Measurements from ENCODE around the gene KNTC1.
"Not testable (repeated sequence)": the region's sequence is repeated elsewhere in the genome, so short reads cannot be mapped to it uniquely, and the experiment has no call there.

Gene KNTC1, protein sequence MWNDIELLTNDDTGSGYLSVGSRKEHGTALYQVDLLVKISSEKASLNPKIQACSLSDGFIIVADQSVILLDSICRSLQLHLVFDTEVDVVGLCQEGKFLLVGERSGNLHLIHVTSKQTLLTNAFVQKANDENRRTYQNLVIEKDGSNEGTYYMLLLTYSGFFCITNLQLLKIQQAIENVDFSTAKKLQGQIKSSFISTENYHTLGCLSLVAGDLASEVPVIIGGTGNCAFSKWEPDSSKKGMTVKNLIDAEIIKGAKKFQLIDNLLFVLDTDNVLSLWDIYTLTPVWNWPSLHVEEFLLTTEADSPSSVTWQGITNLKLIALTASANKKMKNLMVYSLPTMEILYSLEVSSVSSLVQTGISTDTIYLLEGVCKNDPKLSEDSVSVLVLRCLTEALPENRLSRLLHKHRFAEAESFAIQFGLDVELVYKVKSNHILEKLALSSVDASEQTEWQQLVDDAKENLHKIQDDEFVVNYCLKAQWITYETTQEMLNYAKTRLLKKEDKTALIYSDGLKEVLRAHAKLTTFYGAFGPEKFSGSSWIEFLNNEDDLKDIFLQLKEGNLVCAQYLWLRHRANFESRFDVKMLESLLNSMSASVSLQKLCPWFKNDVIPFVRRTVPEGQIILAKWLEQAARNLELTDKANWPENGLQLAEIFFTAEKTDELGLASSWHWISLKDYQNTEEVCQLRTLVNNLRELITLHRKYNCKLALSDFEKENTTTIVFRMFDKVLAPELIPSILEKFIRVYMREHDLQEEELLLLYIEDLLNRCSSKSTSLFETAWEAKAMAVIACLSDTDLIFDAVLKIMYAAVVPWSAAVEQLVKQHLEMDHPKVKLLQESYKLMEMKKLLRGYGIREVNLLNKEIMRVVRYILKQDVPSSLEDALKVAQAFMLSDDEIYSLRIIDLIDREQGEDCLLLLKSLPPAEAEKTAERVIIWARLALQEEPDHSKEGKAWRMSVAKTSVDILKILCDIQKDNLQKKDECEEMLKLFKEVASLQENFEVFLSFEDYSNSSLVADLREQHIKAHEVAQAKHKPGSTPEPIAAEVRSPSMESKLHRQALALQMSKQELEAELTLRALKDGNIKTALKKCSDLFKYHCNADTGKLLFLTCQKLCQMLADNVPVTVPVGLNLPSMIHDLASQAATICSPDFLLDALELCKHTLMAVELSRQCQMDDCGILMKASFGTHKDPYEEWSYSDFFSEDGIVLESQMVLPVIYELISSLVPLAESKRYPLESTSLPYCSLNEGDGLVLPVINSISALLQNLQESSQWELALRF (N-terminal part only)

DNA sequence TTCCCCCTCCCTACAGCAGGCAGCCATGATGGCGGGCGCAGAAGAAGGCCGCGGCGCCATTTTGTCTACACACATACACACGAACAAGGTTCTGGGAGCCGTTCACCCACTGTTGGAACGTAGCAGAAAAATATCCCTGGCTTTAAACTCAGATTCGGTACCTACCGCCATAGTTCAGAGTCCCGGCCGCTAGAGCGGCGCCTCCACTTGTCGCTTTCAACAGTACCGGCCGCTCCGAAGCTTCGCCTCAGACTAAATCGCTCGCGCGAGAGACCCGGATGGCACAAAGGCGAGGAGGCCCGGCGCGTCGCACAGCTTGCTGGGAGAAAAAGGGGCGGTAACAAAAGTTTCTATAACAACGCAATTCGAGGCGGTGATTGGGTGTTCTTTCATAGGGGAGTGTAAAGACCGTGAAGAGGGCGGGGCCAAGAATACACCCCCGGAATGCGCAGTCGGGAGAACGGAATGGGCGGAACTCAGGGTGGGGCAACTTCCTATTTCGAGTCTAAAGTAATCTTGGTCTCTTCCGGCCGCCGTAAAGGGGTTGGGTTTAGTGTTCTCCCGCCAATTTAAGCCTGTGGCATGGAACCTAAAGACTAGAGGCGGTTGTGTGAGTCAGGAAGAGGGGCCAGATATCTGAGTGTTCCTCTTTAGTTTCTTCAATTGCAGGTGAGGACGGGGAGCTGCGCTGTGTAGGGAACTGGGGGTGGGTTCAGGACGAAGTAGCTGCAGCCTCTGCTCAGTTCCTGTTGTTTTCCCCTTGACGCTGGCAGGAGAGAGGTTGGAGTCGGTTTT is at the start of gene KNTC1, which contains the start of gene RSRC2:
Gene KNTC1 (plus strand): TSS at position 567 of the 795 bp plus-strand sequence. CDS start 2,815 bp downstream, outside the sequence.
Gene RSRC2 (minus strand): TSS at position 254 of the 795 bp plus-strand sequence. CDS start 83 bp downstream, at position 171.
- DNase-seq: peak; percentile 100

DNA sequence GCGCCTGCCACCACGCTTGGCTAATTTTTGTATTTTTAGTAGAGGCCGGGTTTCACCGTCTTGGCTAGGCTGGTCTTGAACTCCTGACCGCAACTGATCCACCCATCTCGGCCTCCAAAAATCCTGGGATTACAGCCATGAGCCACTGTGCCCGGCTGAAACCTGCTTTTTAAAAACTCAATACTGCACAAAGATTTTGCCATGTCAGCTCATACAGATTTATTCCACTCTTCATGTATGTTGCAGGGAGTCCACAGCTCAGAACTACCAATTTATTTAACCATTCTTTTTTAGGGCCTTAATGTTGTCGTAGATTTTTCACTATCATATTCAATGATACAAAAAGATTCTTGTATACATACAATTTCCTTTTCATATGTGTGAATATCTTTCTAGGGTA is 46.3 kb upstream of the KNTC1 start:
- no peak for DNase-seq

DNA sequence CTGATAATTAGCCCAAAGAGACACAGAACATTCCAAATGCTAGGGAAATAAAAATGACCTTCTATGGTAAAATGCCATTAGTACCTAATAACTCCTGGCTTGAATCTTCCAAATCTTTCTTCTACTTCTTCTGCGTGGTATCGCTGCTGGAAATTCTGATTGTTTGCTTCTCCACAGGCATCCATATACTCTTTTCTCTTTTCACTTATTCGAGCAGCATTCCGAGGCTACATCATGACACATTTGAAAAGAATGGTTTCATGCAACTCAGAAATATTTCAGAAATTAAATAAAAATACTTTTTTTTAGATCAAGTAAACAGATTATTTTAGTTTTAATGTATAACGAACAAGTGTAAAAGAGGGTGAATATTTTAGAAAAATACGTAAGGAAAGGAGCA is 45.2 kb upstream of the KNTC1 start:
- DNase-seq: no peak

DNA sequence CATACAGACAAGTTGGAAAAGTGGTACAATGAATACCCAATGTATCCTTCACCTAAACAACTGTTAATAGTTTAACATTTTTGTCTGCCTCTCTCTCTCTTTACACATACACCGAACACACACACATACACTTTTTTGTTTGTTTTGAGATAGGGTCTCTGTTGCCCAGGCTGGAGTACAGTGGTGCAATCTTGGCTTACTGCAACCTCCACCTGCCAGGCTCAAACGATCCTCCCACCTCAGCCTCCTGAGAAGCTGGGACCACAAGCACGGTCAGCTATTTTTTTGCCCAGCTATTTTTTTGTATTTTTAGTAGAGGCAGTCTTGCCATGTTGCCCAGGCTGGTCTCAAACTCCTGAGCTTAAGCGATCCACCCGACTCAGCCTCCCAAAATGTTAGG is 43.1 kb upstream of the KNTC1 start:
- no peak for DNase-seq

DNA sequence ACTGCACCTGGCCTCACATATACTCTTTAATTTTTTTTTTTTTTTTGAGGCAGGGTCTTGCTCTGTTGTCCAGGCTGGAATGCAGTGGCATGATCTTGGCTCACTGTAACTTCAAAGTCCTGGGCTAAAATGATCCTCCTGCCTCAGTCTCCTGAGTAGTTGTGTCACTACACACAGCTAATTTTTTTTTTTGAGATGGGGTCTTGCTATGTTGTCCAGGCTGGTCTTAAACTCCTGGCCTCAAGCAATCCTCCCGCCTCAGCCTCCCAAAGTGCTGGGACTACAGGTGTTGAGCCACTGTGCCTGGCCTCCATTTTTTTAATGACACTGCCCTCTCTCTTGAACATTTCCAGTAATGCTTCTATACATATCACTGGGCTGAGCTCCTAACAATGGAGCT is 42.7 kb upstream of the KNTC1 start:
- DNase-seq: not testable (repeated sequence)

DNA sequence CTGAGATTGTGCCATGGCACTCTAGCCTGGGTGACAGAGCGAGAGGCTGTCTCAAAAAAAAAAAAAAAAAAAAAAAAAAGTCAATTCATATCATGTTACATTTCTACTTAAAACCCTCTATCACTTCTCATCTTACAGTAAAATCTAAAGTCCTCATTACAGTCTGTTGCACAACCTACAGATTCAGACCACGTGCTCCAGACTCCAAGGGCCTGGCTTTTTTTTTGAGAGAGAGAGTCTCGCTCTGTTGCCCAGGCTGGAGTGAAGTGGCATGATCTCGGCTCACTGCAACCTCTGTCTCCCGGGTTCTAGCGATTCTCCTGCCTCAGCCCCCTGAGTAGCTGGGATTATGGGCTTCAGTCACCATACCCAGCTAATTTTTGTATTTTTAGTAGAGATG is 40.7 kb upstream of the KNTC1 start:
- DNase-seq: not testable (repeated sequence)

DNA sequence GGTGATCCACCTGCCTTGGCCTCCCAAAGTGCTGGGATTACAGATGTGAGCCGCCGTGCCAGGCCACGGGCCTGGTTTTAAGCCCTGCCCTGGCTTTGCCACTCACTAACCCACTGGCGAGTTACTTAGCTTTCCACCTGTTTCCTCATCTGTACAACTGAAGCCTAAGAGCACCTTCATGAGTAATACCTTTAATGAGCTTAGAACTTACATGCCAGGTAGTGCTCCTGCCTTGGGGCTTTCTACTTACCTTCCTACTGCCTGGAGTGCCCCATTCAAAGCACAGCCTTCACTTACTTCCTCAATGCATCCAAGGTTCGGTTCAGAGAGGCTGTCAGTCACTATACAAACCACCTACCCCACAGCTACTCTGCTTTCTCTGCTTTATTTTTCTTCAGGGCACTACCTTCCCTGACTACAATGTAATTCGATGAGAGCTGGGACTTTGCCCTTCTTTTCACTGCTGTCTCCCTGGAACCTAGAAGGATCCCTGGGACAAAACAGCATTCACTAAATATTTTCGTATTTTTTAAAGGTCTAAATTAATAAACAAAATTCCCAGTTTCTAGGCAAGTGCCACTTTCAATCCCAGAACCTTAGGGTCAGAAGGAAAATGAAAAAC is 40.1 kb upstream of the KNTC1 start:
- no peak for DNase-seq

DNA sequence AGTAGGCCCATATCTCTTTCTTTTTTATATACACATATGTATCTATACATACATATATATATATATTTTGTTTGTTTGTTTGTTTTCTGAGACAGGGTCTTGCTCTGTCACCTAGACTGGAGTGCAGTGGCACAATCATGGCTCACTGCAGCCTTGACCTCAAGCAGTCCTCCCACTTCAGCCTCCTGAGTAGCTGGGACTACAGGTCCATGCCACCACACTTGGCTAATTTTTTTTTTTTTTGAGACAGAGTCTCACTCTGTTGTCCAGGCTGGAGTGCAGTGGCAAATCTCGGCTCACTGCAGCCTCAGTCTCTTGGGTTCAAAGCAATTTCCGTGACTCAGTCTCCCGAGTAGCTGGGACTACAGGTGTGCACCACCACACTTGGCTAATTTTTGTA is 39.2 kb upstream of the KNTC1 start:
- not testable (repeated sequence) for DNase-seq

DNA sequence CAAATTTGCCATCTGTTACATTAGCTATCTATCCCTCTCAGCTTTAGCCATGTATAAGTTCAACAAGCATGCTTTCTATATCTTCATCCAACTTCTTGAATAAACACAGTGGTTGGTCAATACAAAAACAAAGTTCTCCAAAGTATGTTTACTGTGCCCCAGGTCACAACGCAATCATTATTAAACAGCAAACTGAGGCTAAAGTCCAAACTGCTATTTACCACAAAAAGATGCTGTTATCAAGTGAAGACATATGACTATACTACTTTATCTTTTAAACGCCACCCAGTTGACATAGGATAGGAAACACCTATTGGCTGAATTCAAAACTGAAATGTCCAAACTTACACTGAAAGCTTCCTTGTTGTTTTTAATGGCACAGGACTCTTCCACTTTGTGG is 38.0 kb upstream of the KNTC1 start:
- DNase-seq: no peak

DNA sequence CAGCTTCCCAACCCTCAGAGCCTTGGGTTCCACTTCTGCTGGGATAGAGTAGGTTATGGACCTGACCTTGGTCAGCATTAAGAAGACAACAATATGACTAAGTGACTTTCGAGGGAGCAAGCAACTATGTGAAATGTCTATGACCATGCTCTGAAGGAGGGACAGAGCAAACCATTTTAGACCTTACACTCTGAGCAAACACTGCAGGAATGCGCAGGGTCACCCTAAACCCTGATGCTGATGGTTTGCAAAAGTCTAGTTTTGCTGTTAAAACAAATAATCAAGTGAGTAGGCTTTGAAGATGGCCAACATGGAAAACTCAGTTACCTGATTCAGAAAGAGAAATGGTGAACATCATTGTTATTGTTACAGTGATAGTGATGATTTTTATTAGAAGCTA is 35.1 kb upstream of the KNTC1 start:
- DNase-seq: no peak

DNA sequence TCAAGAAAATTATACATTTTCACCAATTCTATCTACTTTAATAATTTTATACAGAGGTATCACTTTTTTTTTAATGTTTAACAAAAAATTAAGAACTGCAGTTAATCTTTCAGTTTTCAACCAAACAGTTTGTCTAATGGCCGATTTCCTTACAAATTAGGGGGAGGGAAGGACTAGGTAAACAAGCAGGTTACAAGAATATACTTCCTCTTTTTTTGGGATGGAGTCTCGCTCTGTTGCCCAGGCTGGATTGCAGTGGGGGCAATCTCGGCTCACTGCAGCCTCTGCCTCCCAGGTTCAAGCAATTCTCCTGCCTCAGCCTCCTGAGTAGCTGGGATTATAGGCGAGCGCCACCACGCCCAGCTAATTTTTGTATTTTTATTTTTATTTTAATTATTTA is 33.8 kb upstream of the KNTC1 start:
- not testable (repeated sequence) for DNase-seq

DNA sequence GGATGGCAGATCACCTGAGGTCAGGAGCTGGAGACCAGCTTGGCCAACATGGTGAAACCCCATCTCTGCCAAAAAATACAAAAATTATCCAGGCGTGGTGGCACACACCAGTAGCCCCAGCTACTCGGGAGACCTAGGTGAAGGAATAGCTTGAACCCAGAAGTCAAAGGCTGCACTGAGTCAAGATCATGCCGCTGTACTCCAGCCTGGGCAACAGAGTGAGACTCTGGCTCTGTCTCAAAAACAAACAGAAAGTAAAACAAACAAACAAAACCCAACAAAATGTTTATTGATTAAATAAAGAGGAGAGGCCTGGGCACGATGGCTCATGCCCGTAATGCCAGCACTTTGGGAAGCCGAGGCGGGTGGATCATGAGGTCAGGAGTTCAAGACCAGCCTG is 31.8 kb upstream of the KNTC1 start:
- no peak for DNase-seq

DNA sequence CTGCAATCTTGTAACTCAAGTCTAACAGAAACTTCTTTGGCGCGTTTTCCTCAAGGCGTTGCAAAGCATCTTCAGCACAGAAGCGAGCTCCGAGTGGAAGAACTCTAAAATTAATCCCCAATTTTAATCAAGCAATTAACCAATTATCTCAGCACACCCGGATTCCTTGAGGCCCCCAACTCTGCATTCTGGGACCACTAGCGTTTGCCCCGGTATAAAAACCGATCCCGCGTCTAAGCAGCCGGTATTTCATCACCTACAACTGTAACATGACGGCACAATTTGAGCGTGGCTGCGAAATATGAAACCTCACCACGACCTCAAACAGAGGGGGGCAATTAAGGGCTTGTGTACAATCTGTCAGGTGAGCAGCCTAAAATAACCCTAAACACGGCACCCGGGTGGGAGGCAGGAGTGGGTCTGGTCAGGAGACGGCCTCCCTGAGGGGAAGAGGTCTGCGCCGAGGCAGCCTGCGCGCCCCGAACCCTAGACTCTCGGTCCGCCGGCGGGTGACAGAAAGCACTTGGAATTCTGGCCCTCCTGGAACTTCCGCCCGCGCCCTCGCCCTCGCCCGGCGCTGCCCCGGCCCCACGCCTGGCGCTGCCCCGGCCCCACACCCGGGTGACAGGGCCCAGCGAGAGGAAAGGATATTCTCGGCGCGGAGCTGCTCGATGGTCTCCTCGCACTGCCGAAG is 26.9 kb upstream of the KNTC1 start:
- DNase-seq: peak; percentile 73 to 91 (median 89)

DNA sequence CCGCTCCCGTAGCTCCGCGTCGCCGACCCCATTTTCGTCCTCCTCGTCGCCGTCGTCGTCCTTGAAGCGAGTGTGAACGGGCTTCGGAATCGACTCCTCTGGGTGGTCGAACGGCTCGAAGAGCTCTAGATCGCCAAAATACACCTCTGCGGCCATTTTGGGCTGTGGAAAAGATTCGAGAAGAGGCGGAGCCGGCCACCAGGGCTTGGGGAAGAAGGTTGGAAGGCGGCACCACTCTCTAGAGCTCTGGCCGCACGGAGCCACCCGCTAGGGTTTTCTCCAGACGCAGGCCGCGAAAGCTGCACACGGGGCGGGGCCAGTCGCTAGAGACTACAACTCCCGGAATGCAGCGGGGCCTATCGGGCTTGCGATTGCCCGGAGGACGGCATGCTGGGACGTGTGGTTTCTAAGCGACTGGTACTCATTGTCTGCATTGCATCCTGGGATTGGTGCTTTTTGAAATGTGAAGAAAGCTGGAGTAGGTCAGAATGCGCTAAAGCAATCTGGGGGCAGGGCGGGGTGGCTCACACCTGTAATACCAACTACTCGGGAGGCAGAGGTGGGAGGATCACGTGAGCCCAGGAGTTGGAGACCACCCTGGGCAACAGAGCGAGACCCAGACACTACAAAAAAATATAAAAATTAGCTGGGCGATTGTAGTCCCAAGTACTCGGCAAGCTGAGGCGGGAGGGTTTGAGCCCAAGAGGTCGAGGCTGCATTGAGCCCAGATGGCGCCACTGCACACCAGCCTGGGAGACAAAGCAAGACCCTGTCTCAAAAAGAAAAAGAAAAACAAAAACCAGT is 26.2 kb upstream of the KNTC1 start, which contains the start of gene ZCCHC8:
Gene ZCCHC8 (minus strand): TSS at position 248 of the 804 bp plus-strand sequence. CDS start 92 bp downstream, at position 156.
- DNase-seq: peak; percentile 99 to 100 (median 99)

DNA sequence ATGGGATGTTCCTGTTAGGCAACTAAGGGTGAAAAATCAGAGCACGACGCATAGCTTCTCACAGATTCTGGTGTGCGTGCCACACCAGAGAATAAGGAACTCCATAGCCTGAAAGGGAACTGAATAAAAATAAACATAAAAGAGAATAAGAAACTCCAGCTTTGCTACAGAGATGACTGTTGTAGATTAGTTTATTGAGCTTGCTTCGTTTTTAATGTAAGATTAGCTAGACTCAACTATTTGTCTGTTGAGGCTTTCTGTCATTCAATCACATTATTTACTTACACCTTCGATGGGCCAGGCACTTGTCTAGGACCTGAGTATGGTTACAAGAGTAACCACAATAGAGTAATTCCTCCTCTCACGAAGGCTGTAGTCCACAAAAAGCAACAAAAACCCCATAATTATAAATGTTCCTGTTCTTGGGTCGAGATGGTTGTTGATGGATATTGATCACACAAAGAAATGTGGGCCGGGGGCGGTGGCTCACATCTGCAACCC is 25.5 kb upstream of the KNTC1 start:
- no peak for DNase-seq

DNA sequence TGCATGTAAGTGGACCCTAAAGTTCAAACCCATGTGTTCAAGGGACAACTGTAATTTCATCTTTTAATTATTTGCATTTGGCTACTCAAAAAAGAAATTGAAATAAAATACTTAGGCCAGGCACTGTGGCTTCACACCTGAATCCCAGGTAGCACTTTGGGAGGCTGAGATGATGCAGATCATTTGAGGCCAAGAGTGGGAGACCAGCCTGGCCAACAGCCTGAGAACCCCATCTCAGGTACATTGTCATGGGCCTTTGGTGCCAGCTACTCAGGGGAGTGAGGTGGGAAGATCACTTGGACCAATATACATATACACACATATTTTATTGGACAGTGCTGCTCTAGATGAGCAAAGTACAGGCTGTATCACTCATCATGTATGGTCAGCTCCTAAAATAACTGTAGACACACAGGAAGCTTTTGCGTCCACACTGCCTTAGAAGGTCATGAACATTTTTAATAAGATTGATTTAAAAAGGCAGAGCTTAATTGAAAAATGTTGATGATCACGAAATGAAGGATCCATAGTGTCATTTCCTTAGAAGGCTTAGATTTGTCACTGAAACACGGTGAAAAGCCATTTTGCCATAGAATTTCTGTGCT is 23.8 kb upstream of the KNTC1 start:
- peak in 1 of 3 experiments; percentile 25 for DNase-seq

DNA sequence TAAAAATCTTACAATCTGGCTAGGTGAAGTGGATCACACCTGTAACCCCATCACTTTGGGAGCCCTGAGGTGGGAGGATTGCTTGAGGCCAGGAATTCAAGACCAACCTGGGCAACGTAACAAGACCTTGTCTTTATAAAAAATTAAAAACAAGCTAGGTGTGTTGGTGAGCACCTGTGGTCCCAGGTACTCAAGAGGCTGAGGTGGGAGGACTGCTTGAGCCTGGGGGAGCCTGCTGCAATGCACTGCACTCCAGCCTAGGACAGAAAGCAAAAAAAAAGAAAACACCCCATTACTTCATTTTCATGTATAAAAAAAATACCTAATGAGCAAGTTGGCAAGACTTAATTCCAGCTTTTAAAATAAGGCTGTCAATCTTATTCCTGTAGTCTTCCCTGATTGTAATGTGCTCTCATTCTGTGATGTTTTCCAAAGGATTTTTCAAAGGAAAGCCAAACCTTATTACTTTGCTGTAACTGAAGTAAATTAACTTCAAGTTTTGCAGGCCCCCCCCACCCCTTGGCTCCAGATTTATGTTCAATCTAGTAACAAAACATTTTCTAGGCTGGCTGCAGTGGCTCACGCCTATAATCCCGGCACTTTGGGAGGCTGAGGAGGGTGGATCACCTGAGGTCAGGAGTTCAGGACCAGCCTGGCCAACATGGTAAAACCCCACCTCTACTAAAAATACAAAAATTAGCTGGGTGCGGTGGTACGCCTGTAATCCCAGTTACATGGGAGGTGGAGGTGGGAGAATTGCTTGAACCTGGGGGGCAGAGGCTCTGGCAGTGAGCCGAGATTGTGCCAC is 23.1 kb upstream of the KNTC1 start:
- no peak for DNase-seq

DNA sequence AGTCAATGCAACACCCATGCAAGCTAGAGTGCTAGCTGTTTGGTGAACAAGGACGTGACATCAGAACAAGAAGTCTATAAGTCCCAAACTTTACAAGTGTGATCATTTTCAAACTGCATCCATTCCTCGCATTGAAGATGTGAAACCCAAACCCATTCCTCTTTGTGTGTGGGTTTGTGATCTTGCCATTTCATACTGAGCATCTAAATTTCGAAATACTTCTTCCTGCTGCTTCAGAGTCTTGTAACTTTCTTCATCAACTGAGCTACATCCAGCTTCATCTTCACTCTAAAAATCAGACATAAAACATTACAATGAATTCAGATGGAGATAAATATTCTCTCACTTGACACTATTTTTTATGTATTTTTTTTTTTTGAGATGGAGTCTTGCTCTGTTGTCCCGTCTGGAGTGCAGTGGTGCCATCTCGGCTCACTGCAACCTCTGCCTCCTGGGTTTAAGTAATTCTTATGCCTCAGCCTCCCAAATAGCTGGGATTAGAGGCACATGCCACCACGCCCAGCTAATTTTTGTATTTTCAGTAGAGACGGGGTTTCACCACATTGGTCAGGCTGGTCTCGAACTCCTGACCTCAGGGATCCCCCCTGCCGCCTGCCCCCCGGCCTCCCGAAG is 21.5 kb upstream of the KNTC1 start:
- DNase-seq: no peak
